ENCODE measurements around the gene KRTAP10-11.
"Not testable (repeated sequence)": the region's sequence is repeated elsewhere in the genome, so short reads cannot be mapped to it uniquely, and the experiment has no call there.

DNA sequence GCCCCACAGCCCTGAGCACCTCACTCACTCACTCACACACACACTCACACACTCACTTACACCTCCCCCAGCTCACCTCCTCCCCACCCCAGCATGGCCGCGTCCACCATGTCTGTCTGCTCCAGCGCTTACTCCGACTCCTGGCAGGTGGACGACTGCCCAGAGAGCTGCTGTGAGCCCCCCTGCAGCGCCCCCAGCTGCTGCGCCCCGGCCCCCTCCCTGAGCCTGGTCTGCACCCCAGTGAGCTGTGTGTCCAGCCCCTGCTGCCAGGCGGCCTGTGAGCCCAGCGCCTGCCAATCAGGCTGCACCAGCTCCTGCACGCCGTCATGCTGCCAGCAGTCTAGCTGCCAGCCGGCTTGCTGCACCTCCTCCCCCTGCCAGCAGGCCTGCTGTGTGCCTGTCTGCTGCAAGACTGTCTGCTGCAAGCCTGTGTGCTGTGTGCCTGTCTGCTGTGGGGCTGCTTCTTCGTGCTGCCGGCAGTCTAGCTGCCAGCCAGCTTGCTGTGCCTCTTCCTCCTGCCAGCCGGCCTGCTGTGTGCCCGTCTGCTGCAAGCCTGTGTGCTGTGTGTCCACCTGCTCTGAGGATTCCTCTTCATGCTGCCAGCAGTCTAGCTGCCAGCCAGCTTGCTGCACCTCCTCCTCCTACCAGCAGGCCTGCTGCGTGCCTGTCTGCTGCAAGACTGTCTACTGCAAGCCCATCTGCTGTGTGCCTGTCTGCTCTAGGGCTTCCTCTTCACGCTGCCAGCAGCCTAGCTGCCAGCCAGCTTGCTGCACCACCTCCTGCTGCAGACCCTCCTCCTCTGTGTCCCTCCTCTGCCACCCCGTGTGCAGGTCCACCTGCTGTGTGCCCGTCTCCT lies at the start of gene KRTAP10-11:
- TF ChIP-seq, protein P1, sequence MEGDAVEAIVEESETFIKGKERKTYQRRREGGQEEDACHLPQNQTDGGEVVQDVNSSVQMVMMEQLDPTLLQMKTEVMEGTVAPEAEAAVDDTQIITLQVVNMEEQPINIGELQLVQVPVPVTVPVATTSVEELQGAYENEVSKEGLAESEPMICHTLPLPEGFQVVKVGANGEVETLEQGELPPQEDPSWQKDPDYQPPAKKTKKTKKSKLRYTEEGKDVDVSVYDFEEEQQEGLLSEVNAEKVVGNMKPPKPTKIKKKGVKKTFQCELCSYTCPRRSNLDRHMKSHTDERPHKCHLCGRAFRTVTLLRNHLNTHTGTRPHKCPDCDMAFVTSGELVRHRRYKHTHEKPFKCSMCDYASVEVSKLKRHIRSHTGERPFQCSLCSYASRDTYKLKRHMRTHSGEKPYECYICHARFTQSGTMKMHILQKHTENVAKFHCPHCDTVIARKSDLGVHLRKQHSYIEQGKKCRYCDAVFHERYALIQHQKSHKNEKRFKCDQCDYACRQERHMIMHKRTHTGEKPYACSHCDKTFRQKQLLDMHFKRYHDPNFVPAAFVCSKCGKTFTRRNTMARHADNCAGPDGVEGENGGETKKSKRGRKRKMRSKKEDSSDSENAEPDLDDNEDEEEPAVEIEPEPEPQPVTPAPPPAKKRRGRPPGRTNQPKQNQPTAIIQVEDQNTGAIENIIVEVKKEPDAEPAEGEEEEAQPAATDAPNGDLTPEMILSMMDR (IDR thresholded peaks at IDR 0.05; ENCODE audit: borderline replicate concordance, extremely low read depth, low read length, poor library complexity, severe bottlenecking) = not testable (repeated sequence)
- not testable (repeated sequence) for TF ChIP-seq EZH2 (IDR thresholded peaks at IDR 0.05; ENCODE audit: borderline replicate concordance, low read depth, low read length, severe bottlenecking)

All from DND-41 (cell line).